Neutrophil (primary cell): ENCODE results near the gene LPGAT1.

Experiments used
- H3K27ac ChIP-seq: fragments of 200-600 bp; sonication (generic); 2 replicates; pipeline ENCODE4 v1.5.1; 2016; ENCODE audit warnings: mild to moderate bottlenecking, moderate library complexity
- H3K27me3 ChIP-seq: fragments of 200-600 bp; sonication (generic); 2 replicates; pipeline ENCODE4 v1.6.0; 2016; ENCODE audit warnings: mild to moderate bottlenecking
- H3K36me3 ChIP-seq: fragments of 200-600 bp; sonication (generic); 2 replicates; pipeline ENCODE4 v1.5.1; 2017
- H3K4me1 ChIP-seq, 2 experiments: fragments of 200-600 bp in 1 of 2; sonication (generic) in 1 of 2; 1 replicate in 1 of 2; 2 replicates in 1 of 2; pipeline versions ENCODE4 v1.5.1 to v1.6.1; 2013 to 2016; ENCODE audit warnings: low read depth in 1 of 2, low read length in 1 of 2, mild to moderate bottlenecking in 1 of 2, moderate library complexity in 1 of 2; ENCODE audit not compliant: control insufficient read depth in 1 of 2, insufficient read depth in 1 of 2
- H3K4me3 ChIP-seq, 2 experiments: fragments of 200-600 bp in 1 of 2; sonication (generic) in 1 of 2; 1 replicate in 1 of 2; 2 replicates in 1 of 2; pipeline ENCODE4 v1.5.1; 2013 to 2016; ENCODE audit warnings: low read depth in 1 of 2, low read length in 1 of 2, mild to moderate bottlenecking in 1 of 2, moderate library complexity in 1 of 2
- H3K9me3 ChIP-seq: fragments of 200-600 bp; sonication (generic); 2 replicates; pipeline ENCODE4 v1.5.1; 2016
- TF ChIP-seq, protein P1 (sequence below): fragments of 200-600 bp; sonication (generic); IDR thresholded peaks from 2 replicates; pipeline ENCODE4 v1.5.1; 2016; ENCODE audit warnings: antibody characterized with exemption

The LPGAT1 gene

DNA sequence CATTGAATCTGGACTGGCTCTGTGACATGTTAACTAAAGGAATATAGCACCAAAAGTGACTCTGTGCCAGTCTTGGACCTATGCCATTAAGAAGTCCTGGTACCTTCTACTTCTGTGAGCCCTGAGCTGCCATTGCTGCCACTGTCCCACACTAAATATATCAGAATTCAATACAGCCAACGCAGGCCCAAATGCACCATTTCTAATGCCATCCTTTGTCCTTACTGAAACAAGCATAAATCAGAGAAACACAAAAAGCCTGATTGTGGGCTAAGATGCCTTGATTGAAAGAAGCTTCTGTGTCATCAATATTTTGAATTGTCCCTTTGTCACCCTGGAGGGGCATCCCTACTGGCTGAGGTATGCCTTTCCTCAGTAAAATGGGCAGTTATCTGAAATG, 88.3 kb downstream of the LPGAT1 start:
- H3K27me3 ChIP-seq: no peaks in the 10 kb centered on the region
- H3K9me3 ChIP-seq: no peaks in the 10 kb centered on the region
- peaks cover 34 to 36% of the 10 kb centered on the region in 2 experiments for H3K4me1 ChIP-seq
- no peak overlapping the region for H3K27ac ChIP-seq
- H3K36me3 ChIP-seq: peaks cover 28% of the 10 kb centered on the region
- no peak overlapping the region for H3K4me3 ChIP-seq
- TF ChIP-seq, protein P1, sequence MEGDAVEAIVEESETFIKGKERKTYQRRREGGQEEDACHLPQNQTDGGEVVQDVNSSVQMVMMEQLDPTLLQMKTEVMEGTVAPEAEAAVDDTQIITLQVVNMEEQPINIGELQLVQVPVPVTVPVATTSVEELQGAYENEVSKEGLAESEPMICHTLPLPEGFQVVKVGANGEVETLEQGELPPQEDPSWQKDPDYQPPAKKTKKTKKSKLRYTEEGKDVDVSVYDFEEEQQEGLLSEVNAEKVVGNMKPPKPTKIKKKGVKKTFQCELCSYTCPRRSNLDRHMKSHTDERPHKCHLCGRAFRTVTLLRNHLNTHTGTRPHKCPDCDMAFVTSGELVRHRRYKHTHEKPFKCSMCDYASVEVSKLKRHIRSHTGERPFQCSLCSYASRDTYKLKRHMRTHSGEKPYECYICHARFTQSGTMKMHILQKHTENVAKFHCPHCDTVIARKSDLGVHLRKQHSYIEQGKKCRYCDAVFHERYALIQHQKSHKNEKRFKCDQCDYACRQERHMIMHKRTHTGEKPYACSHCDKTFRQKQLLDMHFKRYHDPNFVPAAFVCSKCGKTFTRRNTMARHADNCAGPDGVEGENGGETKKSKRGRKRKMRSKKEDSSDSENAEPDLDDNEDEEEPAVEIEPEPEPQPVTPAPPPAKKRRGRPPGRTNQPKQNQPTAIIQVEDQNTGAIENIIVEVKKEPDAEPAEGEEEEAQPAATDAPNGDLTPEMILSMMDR: no peak

DNA sequence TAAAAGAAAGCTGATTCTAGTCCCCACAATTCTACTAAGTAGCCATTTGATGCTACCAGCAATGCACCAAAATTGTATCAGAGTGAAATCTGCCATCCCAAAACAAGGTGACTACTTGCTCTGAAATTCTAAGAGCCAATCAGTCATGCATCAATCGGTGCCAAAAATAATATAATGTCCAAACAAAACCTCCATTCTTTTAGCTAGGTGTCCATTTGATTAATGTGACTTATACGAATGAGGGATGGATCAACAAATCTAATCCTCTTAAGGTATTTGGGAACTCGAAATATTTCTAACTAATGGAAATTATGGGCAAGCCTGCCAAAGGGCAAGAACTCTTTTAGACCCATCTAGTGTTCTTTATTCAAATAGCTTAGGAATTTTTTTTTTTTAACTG, 88.8 kb downstream of the LPGAT1 start:
- H3K9me3 ChIP-seq: no peaks in the 10 kb centered on the region
- H3K27ac ChIP-seq: no peak overlapping the region
- no peaks in the 10 kb centered on the region for H3K27me3 ChIP-seq
- H3K4me1 ChIP-seq: peaks cover 37 to 41% of the 10 kb centered on the region in 2 experiments
- TF ChIP-seq, protein P1: no peak
- no peak overlapping the region for H3K4me3 ChIP-seq
- H3K36me3 ChIP-seq: peaks cover 23% of the 10 kb centered on the region

DNA sequence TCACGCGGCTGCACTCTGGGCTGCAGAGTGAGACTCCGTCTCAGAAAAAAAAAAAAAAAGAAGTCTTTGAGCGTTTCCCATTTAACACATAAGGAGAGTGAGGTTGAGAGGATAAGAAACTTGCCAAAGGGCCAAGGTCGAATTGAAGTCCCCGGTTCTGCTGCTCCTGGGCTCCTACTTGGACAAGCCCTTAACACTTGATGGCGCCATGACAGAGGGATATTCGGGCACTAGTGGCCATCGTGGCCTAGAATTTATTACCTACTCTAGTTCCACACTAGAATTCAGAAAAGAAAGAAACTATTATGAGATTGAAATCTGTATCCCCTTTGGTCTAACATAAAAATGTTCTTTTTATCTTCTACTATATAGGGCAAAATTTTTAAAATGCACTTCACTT, 89.4 kb downstream of the LPGAT1 start:
- TF ChIP-seq, protein P1: no peak

DNA sequence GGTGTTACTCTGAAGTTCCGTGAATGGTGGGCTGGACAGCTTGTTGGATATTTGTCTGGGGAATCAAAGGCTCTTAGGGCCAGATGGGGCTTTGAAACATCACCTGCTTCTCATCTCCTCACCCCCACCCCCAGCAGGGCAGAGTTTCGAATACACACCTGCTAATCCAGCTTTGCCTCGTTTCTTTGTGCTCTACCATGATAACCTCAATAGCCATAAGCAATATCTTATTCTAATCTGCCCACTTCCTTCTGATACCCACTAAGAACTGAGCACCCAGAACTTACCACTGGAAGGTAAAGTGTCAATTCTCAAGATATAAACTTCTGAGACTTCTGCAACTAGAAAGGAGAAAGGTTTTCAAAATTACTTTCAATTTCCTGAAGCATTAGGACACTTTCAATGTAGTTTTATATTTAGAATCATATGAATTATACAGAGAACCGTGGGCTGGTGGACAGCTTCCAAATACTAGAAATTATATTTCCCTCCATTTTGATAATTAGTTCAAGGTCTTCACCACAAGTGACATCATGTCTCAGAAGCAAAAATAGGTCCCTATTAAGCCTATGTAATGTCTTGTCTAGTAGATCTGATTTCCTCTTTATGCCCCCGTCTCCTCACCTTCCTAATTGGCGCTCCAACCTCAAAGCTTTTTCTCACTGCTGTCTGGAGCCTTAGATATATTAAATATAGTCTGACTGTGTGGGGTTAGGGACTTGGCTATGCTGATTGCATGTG, 90.7 kb downstream of the LPGAT1 start:
- H3K4me3 ChIP-seq: peak overlapping the region in 1 of 2 experiments; percentile 58

More for the DNA sequence above, 89.4 kb downstream of the LPGAT1 start:
- no peak overlapping the region for H3K27ac ChIP-seq
- H3K9me3 ChIP-seq: no peaks in the 10 kb centered on the region
- peaks cover 20% of the 10 kb centered on the region for H3K36me3 ChIP-seq
- peaks cover 37 to 41% of the 10 kb centered on the region in 2 experiments for H3K4me1 ChIP-seq
- no peak overlapping the region for H3K4me3 ChIP-seq
- H3K27me3 ChIP-seq: no peaks in the 10 kb centered on the region

DNA sequence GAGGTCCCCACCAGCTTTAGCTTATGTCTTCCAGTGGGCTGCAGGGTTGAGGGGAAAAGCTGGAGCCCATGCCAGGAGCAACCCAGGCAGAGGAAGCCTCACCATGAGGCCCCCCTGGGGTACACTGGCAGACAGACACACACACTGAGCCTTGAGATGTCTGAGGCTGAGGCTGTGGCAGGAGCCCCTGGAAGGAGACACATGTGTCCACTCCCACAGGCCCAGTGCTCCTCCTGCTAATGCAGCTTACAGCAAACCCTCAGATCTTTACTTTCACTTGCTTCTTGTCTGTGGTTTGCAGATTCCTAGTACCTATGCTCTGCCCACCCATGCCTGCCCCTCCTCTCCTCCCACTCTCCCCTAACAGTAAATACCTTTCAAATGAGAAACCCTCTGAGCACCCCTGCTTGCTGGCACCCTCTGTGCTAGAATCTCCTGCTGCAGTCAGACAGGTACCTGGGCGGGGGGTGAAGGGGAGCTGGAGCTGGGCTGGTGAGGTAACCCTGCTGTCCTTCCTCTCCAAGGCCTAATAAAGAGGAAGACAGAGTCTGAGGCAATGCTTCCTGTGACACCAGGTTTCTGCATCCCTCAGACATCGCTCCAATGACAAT, 91.8 kb downstream of the LPGAT1 start:
- TF ChIP-seq, protein P1: no peak
- Histone ChIP-seq H3K4me3 (peak overlapping the region; percentile 51 to 58), H3K4me1 (peaks cover 37 to 41% of the 10 kb centered on the region in 2 experiments), H3K36me3 (peaks cover 4% of the 10 kb centered on the region), H3K9me3 (no peaks in the 10 kb centered on the region), H3K27ac (peak overlapping the region; percentile 91), H3K27me3 (no peaks in the 10 kb centered on the region)

More for the DNA sequence above, 90.7 kb downstream of the LPGAT1 start:
- Histone ChIP-seq H3K9me3 (no peaks in the 10 kb centered on the region), H3K4me1 (peaks cover 37 to 41% of the 10 kb centered on the region in 2 experiments), H3K27me3 (no peaks in the 10 kb centered on the region), H3K27ac (peak overlapping the region; percentile 91), H3K36me3 (peaks cover 14% of the 10 kb centered on the region)
- TF ChIP-seq, protein P1: no peak
